ENCODE measurements around the gene SRP68.

The SRP68 gene

DNA sequence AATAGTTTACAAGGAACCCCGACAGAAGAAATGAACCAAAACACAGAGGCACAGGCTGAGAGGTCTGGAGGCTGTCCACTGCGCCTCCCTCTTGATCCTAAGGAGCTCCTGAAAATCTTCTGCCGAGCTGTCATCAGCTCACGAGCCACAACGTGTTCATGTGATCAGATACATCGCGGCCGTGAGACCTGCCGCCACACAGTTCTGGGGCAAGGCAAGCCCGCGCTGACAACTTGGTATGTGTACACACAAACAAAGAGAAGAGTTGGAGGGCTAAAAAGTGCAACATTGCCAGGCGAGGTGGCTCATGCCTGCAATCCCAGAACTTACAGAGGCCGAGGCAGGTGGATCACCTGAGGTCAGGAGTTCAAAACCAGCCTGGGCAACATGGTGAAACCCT lies 23.6 kb upstream of the SRP68 start:
- Mint-ChIP-seq H3K27me3 (no peaks in the 10 kb centered on the region), H3K4me3 (no peak overlapping the region), H3K9me3 (no peaks in the 10 kb centered on the region), H3K27ac (no peak overlapping the region), H3K36me3 (ENCODE audit: low read depth) (peaks cover 30% of the 10 kb centered on the region), H3K4me1 (peaks cover 2% of the 10 kb centered on the region)
- DNase-seq: no peak
- no peak for ATAC-seq

DNA sequence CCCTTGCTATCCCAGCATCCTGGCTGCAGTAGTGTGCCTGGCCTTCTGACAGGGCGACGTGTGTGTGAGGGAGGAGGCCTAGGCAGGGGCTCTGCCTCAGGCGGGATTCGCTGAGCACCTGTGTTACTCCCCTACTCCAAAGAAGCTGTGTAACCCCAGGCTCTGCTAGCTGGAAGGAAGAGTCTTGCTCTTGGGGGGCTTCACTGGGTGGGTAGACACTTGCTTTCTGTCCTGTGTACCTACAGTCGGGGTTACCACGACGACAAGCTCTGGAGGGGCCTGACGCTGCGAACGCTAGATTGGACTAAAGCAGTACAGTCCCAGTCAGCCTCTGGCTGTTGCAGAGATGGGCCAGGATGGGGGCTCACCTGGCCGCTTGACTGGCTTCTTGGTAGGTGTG lies 21.7 kb upstream of the SRP68 start:
- no peaks in the 10 kb centered on the region for H3K9me3 Mint-ChIP-seq
- H3K27ac Mint-ChIP-seq: no peak overlapping the region
- peaks cover 30% of the 10 kb centered on the region for H3K36me3 Mint-ChIP-seq (ENCODE audit: low read depth)

DNA sequence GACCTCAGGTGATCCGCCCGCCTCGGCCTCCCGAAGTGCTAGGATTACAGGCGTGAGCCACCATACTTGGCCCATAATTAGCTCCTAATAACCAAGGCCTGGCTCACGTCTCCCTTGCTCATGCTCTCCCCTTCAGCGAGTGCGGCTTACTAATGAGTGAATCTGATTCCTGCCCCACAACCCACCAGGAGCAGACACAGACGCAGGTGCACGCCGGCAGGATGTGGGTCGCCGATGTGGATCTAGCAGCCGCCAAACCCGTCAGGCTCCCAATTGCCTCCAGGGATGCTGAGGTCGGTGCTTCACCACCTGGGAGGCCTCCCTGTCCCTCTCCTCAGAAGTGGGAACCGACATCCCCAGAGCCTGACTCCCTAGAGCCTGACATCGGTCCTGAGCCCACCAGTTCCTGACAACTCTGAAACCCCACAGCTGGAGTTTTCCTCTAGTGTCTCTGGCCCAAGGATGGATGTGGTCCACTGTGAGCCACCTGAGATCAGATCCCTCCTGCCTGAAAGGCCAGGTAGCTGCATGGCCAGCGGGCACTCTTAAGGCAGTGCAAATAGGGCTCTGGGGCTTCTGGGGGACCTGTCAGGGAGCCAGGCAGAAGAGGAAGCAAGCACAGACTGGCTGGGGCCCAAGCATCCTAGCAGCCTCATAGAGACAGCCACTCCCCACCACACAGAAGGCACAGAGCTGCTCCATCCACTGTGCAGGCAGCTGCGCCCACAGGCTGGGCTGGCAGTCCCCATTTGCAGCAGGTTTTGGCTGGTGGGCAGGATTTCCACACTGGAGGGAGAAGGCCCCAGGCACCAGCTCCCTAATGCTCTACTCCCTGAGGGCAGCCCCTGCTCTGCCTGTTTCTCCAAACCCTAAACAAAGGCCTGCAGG lies 20.5 kb upstream of the SRP68 start:
- Mint-ChIP-seq H3K4me3 (no peak overlapping the region), H3K9me3 (no peaks in the 10 kb centered on the region), H3K27me3 (no peaks in the 10 kb centered on the region), H3K27ac (no peak overlapping the region), H3K36me3 (ENCODE audit: low read depth) (peaks cover 24% of the 10 kb centered on the region), H3K4me1 (no peaks in the 10 kb centered on the region)
- ATAC-seq: no peak
- DNase-seq: no peak

More for the DNA sequence above, 21.7 kb upstream of the SRP68 start:
- Mint-ChIP-seq H3K4me1 (no peaks in the 10 kb centered on the region), H3K27me3 (no peaks in the 10 kb centered on the region), H3K4me3 (no peak overlapping the region)
- no peak for DNase-seq
- no peak for ATAC-seq

DNA sequence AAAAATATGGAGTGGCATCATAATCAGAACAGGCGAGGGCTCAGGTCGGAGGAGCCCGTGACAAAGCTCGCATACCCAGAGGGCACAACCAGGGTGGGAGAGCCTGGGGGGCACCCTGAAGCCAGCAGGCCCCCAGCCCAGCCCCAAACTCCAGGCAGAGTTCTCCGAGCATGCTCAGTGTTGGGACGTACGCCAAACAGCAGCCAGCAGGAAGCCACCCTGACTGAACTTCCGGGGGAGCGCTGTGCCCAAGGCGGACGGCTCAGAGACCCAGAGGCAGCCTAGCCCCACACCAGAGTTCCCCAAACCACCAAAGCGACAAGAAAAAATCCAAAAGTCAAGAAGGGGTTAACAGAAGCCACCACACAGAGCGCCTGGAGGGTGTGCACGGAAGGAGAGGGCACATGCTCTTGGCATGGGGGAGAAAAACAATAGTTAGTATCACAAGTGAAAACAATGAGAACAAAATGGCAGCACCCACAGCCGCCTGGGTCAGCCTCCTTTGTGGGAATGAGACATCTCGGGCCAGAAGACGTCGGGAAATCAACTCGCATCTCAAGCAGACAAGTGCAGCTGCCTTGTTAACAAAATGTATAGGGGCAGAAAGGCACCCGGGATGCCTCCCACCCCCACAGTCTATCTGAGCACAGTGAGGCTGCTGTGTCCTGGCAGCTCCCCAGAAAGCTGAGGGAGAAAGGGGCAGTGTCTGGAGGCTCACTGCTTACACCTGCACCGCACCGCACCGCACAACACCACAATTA lies 19.4 kb upstream of the SRP68 start:
- H3K36me3 Mint-ChIP-seq (ENCODE audit: low read depth): peaks cover 22% of the 10 kb centered on the region
- DNase-seq (no peak), ATAC-seq (peak; percentile 33)
- no peak overlapping the region for H3K4me3 Mint-ChIP-seq
- H3K27me3 Mint-ChIP-seq: no peaks in the 10 kb centered on the region
- peak overlapping the region; percentile 52 for H3K27ac Mint-ChIP-seq
- H3K9me3 Mint-ChIP-seq: no peaks in the 10 kb centered on the region
- no peaks in the 10 kb centered on the region for H3K4me1 Mint-ChIP-seq

DNA sequence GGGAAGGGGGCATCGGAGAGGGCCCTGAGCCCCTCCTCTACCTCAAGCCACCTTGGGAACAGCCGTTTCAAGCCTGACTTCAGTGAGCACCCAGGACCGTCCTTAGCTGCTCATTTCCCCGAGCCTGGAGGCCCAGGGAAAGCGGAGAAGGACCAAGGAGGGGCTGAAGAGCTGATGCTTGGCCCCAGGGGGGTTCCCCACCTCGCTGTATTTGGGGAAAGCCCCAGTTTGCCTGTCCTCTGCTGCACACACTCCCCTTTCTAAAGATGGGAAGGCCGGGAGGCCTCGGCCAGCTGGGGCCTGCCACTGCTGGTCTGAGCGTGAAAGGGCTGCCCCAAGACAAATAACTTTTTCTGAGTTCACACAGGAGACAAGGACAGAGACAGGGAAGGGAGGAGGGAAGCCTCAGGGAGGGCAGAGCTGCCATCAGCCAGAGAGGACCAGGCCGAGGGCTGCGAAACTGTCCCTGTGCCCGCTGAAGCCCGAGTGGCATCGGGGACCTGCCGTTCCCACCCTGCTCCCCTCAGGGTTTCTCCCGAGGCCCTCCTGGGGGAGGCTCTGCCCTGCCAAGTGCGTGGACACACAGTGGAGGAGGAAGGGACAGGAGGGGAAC lies 18.3 kb upstream of the SRP68 start:
- H3K27ac Mint-ChIP-seq: no peak overlapping the region
- H3K4me3 Mint-ChIP-seq: no peak overlapping the region
- ATAC-seq (no peak), DNase-seq (no peak)
- no peaks in the 10 kb centered on the region for H3K4me1 Mint-ChIP-seq
- H3K9me3 Mint-ChIP-seq: no peaks in the 10 kb centered on the region
- H3K36me3 Mint-ChIP-seq (ENCODE audit: low read depth): peaks cover 18% of the 10 kb centered on the region
- no peaks in the 10 kb centered on the region for H3K27me3 Mint-ChIP-seq

DNA sequence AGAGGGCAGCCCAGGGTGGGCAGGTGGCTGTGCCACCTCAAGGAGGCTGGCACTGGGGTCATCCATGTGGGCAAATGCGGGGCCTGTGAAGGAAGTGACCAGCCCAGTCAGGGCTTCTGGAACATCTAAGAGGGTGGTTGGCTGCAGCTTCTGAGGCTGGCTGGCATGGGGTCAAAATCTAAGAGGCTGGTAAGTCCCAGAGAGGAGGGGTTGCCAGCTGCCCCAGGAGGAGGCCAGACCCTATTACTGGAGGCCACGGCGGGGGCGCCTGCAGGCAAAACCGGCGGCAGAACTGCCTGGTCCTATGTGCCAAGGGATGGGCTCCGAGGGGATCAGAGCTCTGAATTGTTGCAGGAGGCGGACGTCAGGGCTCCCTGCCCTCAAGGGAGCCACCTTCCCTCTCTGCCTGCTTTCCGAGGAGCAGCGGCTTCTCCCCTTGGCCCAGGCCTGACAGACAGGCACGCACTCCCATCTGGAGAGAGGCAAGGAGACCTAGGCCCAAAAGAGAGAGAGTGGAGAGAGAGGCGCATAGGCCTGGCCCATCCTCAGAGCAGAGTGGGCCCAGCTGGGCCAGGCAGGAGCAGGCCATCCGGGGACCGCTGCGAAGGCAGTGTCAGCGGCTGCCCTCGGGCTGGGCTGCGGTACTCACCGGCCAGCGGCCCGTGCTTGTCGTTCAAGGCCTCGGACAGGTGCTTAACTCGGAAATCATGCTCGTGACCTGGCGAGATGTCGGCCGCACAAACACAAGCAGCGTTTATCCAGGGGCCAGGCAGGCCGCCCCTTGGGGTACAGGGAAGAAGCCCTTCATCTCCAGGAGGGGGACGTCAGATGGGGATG lies 17.6 kb upstream of the SRP68 start:
- H3K4me3 Mint-ChIP-seq: no peak overlapping the region
- H3K36me3 Mint-ChIP-seq (ENCODE audit: low read depth): peaks cover 18% of the 10 kb centered on the region
- DNase-seq (no peak), ATAC-seq (no peak)
- no peak overlapping the region for H3K27ac Mint-ChIP-seq
- no peaks in the 10 kb centered on the region for H3K27me3 Mint-ChIP-seq
- H3K9me3 Mint-ChIP-seq: no peaks in the 10 kb centered on the region
- no peaks in the 10 kb centered on the region for H3K4me1 Mint-ChIP-seq

DNA sequence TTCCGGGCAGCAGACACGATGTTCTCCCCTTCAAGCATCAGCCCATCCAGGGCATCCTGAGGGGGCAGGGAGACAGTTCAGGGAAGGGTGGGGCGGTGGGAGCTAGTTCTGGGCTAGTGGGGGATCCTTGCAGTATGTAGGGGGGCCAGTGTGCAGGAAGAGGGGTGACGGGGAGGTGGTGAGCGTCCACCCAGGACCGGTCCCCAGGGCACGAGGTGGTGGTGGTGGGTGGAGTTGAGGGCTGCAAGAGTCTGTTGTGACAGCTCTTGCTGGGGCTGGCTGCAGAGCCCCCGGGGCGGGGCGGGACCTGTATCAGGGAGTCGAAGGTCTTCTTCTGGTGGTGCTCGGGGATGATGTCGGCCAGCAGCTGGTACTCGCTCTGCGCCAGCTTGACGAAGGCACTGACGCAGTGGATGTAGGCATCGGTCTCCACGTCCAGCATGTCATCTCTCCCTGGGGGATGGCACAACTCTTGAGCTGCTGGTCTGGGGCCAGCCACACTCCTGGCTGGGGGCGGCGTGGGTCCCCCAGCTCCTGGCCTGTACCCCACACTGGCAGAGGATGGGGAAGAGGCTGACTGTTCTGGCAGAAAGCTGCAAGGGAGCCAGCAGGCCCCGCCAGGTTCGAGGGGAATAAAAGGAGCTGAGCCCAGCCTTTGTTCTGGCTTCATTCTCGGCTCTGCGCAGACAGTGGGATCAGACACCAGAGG lies 16.7 kb upstream of the SRP68 start:
- ATAC-seq (no peak), DNase-seq (no peak)
- H3K36me3 Mint-ChIP-seq (ENCODE audit: low read depth): peaks cover 19% of the 10 kb centered on the region
- no peaks in the 10 kb centered on the region for H3K27me3 Mint-ChIP-seq
- H3K27ac Mint-ChIP-seq: no peak overlapping the region
- no peaks in the 10 kb centered on the region for H3K4me1 Mint-ChIP-seq
- no peak overlapping the region for H3K4me3 Mint-ChIP-seq
- no peaks in the 10 kb centered on the region for H3K9me3 Mint-ChIP-seq

DNA sequence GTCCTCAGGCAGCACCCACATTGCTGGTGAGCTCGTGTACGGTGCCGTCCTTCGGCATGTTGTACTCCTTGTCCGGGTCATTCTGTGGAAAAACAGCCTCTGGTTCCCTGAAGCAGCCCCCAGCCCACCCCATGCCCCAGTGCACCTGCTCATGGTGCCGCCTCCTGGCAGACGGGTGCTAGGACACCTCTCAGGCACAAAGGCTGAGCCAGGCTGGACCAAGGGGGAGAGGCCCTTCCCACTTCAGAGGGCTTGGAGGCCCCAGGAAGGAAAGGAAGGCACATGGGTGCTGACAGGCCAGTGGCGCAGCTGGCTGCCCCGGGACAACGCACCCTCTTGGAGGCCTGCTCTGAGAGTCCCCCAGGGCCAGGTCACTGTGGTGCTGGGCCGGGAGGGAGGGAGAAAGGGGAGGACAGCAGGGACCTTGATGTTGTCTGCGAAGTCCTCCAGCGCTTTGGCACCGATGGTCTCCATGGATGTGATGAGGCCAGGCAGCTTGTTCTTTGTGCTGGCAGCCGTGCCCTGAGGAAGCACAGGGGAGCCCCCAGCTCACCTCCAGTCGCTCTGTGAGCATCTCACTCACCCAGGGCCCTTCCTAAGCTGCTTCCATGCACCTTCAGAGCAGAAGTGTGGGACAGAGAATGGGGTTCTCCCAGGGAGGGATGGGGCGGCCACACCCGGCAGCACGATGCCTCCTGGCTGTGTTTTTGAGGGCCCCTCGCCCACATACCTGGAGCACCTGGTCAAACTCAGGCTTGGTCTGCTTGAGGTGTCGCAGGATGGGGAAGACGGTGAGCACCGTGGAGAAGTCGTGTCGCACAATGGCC lies 15.9 kb upstream of the SRP68 start:
- no peak for ATAC-seq
- DNase-seq: no peak
- H3K4me1 Mint-ChIP-seq: no peaks in the 10 kb centered on the region
- no peak overlapping the region for H3K4me3 Mint-ChIP-seq
- H3K36me3 Mint-ChIP-seq (ENCODE audit: low read depth): peaks cover 16% of the 10 kb centered on the region
- no peak overlapping the region for H3K27ac Mint-ChIP-seq
- no peaks in the 10 kb centered on the region for H3K27me3 Mint-ChIP-seq
- no peaks in the 10 kb centered on the region for H3K9me3 Mint-ChIP-seq

DNA sequence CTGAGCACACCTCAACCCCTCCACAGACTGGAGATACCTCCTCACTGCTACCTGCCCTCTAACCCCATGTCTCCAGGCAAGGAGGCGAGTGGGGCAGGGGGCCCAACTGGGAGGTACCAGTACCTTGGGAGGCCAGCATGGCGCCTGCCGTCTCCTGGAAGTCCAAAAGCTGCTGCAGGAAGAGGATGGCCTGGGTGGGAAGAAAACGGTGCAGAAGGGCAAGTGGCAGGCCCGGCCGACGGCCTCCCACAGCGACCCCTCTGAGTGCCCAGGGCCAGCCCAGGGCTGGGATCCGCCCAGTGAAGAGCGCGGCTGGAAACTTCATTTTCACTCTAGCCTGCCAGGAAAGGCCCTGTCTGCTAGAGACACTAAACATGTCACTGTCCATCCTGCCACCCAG lies 15.2 kb upstream of the SRP68 start:
- DNase-seq (no peak), ATAC-seq (no peak)
- Mint-ChIP-seq H3K4me3 (no peak overlapping the region), H3K27me3 (no peaks in the 10 kb centered on the region), H3K36me3 (ENCODE audit: low read depth) (peaks cover 16% of the 10 kb centered on the region), H3K27ac (no peak overlapping the region), H3K9me3 (no peaks in the 10 kb centered on the region), H3K4me1 (no peaks in the 10 kb centered on the region)

DNA sequence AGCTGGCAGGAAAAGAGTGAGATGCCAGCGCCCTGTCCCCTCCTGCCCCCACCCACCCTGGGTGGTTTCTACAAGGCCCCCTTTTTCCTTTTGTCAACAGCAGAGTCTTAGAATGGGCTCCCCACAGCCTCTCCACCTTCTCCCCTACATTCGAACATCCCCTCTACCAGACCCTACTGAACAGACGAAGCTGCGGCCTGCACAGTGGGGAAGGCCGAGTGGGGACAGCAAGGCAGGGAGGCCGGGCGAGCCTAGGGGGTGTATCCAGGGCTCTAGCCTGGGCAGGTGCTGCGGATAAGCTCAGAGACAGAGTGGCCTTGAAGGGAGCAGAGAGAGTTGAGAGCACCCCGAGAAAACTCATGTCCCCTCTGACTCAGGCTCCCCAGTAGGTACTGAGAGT lies 14.1 kb upstream of the SRP68 start:
- no peaks in the 10 kb centered on the region for H3K4me1 Mint-ChIP-seq
- no peaks in the 10 kb centered on the region for H3K27me3 Mint-ChIP-seq
- no peak overlapping the region for H3K27ac Mint-ChIP-seq

DNA sequence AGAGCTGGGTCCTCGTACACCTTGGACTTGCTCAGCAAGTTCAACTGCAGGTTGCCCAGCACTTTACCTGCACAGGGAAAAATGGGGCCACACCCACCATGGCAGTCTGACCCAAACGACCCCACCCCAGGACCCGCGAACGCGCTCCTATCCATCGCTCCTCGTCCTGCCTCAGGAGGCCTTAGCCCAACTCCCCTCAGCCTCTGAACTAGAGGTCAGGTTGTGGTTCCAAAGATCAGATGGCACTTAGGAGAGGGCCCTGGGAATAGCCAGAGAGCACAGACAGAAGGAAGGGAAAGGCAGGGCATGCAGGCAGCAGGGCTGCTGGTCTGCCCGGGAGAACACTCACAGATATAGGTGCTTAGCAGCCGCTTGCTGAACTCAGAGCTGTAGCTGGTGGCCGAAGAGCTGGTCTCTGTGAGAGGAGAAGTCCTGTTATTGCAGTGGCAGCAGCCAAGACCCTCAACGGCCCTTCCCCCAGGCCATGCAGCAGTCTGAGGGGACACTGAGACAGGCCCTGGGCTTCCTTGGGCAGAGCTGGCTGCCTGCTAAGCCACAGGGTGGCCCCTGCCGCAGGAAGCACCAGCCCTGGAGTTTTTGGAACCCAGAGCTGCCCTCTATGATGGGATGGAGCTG lies 13.5 kb upstream of the SRP68 start:
- DNase-seq (no peak), ATAC-seq (no peak)
- no peak overlapping the region for H3K27ac Mint-ChIP-seq
- peaks cover 13% of the 10 kb centered on the region for H3K36me3 Mint-ChIP-seq (ENCODE audit: low read depth)
- no peaks in the 10 kb centered on the region for H3K4me1 Mint-ChIP-seq
- no peak overlapping the region for H3K4me3 Mint-ChIP-seq
- no peaks in the 10 kb centered on the region for H3K9me3 Mint-ChIP-seq
- H3K27me3 Mint-ChIP-seq: no peaks in the 10 kb centered on the region

More for the DNA sequence above, 14.1 kb upstream of the SRP68 start:
- H3K36me3 Mint-ChIP-seq (ENCODE audit: low read depth): peaks cover 13% of the 10 kb centered on the region
- H3K4me3 Mint-ChIP-seq: no peak overlapping the region
- ATAC-seq (no peak), DNase-seq (no peak)
- H3K9me3 Mint-ChIP-seq: no peaks in the 10 kb centered on the region

DNA sequence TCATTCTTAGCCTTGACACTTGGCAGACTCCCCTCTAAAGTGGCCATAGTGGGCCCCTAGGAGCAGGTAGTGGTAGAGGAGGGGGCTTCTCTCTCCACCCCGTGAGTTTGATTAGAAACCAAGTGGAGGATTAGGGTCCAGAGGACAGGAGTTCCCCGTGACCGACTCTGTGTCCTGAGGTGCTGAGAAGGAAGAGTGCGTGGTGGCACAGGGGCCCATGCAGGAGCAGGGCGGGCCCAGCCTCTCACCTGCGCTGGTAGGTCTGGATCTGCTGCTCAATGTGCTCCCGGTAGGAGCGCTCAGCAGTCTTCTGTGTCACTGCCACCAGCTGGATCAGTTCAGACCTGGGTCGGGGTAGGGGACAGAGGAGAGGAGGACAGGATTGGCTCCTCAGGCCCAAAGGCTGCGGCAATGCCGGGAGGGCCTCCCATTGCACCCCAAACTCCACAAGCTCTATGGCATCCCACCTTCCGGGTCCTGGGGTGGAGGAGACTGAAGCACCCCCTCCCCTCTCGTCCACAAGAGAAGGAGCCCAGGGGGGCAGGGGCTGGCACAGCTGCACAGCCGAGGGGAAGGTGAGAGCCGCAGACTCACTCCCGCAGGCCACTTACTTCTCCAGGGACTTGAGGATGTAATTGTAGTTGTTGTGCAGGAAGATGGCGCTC lies 12.9 kb upstream of the SRP68 start:
- Mint-ChIP-seq H3K36me3 (ENCODE audit: low read depth) (peaks cover 11% of the 10 kb centered on the region), H3K9me3 (no peaks in the 10 kb centered on the region), H3K4me1 (no peaks in the 10 kb centered on the region), H3K4me3 (no peak overlapping the region), H3K27me3 (no peaks in the 10 kb centered on the region), H3K27ac (no peak overlapping the region)
- ATAC-seq (no peak), DNase-seq (no peak)

All from activated naive CD8-positive, alpha-beta T cell treated with anti-CD3 and anti-CD28 coated beads, Interleukin-2, amount 50 U/mL, for 24 hours (primary cell).